Glomerular visceral epithelial cell (primary cell): ENCODE measurements around the gene SAMD9L.

Source experiments
- DNase-seq: peaks from one replicate; pipeline ENCODE4 v3.0.0-alpha.2; 2016; ENCODE audit errors: extremely low spot score

SAMD9L gene

GRCh38 chr7:93148144-93148543, at the start of gene SAMD9L:
TSS of gene SAMD9L (minus strand) at chr7:93148385. CDS start at chr7:93135971, 12,414 bp downstream.
- peak; percentile 21 for DNase-seq

- DNase-seq, result no peak
Measured at GRCh38 chr7:93196336-93196735, 48.2 kb upstream of the SAMD9L start.

GRCh38 chr7:93194386-93194785, 46.2 kb upstream of the SAMD9L start:
- no peak for DNase-seq

GRCh38 chr7:93188870-93189634, 40.9 kb upstream of the SAMD9L start:
- DNase-seq, result no peak

GRCh38 chr7:93185303-93186027, 37.3 kb upstream of the SAMD9L start:
- DNase-seq, result no peak

GRCh38 chr7:93179173-93179572, 31.0 kb upstream of the SAMD9L start:
- no peak for DNase-seq

- DNase-seq, result no peak
Measured at GRCh38 chr7:93178213-93178612, 30.0 kb upstream of the SAMD9L start.

- DNase-seq, result no peak
Measured at GRCh38 chr7:93176992-93177580, 28.9 kb upstream of the SAMD9L start.

- DNase-seq, result no peak
Measured at GRCh38 chr7:93175219-93175618, 27.0 kb upstream of the SAMD9L start.

- no peak for DNase-seq
Measured at GRCh38 chr7:93172683-93173082, 24.5 kb upstream of the SAMD9L start.

- no peak for DNase-seq
Measured at GRCh38 chr7:93171606-93172226, 23.5 kb upstream of the SAMD9L start.

GRCh38 chr7:93165447-93165846, 17.3 kb upstream of the SAMD9L start:
- no peak for DNase-seq

- no peak for DNase-seq
Measured at GRCh38 chr7:93164766-93165165, 16.6 kb upstream of the SAMD9L start.

- DNase-seq, result no peak
Measured at GRCh38 chr7:93161181-93161762, 13.1 kb upstream of the SAMD9L start.

- DNase-seq, result peak; percentile 12
Measured at GRCh38 chr7:93160410-93160809, 12.2 kb upstream of the SAMD9L start.

GRCh38 chr7:93159490-93159889, 11.3 kb upstream of the SAMD9L start:
- peak; percentile 42 for DNase-seq

- DNase-seq, result peak; percentile 89
Measured at GRCh38 chr7:93156884-93157283, 8.7 kb upstream of the SAMD9L start.

GRCh38 chr7:93150200-93150835, 2.1 kb upstream of the SAMD9L start:
- DNase-seq, result peak; percentile 51

GRCh38 chr7:93148727-93149126, 542 bp upstream of the SAMD9L start:
- no peak for DNase-seq

- DNase-seq, result peak; percentile 49
Measured at GRCh38 chr7:93147363-93147762, 822 bp downstream of the SAMD9L start.

- DNase-seq, result no peak
Measured at GRCh38 chr7:93146472-93147141, 1.6 kb downstream of the SAMD9L start.
